H1 (cell line): ENCODE results near the gene LYRM4. TPM values are rescaled to one million over a fixed set of nuclear protein-coding genes. Genes with fewer than 3 reads are reported as not detected.

Experiments
- PHF8 ChIP-seq: fragments of 200-600 bp; sonication (generic); conservative IDR thresholded peaks from 2 replicates; pipeline ENCODE4 v1.7.1; 2012; ENCODE audit warnings: low read depth, mild to moderate bottlenecking, inconsistent platforms, low read length, moderate library complexity
- POLR2AphosphoS5 ChIP-seq: IDR thresholded peaks from 2 replicates; pipeline ENCODE4 v1.6.1; 2011; ENCODE audit warnings: low read depth, low read length
- SIRT6 ChIP-seq: IDR thresholded peaks from one replicate; pipeline ENCODE4 v1.7.1; 2012; ENCODE audit warnings: low read length, inconsistent platforms
- polyA plus RNA-seq, 7 experiments: library from polyadenylated mRNA; depleted of rRNA in 3 of 7; stranded (reverse) in 5 of 7; unstranded in 2 of 7; fragments of >200 nt in 5 of 7; fragments of 200-250 nt in 2 of 7; gene quantifications; 1 replicate in 5 of 7; 2 replicates in 1 of 7; 4 replicates in 1 of 7; pipeline versions ENCODE4 v1.2.1 to v1.2.3, GENCODE V29; 2011 to 2013; ENCODE audit warnings: missing spikeins in 2 of 7, mixed read lengths in 2 of 7
- total RNA-seq: library from RNA; stranded (reverse); fragmentation: NEBNext Ultra II Directional; extraction: Animal tissue kit (Norgen Biotek cat#: 25700); gene quantifications from 2 replicates; pipeline ENCODE4 v1.2.1, GENCODE V29; 2021
- TF ChIP-seq, protein P1 (sequence below): fragments of 300-600 bp; sonication (generic); IDR thresholded peaks from 2 replicates; pipeline ENCODE4 v1.7.1; 2012; ENCODE audit warnings: low read length, moderate library complexity, mild to moderate bottlenecking, inconsistent platforms; ENCODE audit not compliant: insufficient replicate concordance

LYRM4 gene
- total and polyA plus RNA-seq, 2 of the 8 experiments (the other 6 are each of a cell fraction or from before 2014, with no cell fraction given): 56.6 to 62.8 TPM

- TF ChIP-seq, protein P1, sequence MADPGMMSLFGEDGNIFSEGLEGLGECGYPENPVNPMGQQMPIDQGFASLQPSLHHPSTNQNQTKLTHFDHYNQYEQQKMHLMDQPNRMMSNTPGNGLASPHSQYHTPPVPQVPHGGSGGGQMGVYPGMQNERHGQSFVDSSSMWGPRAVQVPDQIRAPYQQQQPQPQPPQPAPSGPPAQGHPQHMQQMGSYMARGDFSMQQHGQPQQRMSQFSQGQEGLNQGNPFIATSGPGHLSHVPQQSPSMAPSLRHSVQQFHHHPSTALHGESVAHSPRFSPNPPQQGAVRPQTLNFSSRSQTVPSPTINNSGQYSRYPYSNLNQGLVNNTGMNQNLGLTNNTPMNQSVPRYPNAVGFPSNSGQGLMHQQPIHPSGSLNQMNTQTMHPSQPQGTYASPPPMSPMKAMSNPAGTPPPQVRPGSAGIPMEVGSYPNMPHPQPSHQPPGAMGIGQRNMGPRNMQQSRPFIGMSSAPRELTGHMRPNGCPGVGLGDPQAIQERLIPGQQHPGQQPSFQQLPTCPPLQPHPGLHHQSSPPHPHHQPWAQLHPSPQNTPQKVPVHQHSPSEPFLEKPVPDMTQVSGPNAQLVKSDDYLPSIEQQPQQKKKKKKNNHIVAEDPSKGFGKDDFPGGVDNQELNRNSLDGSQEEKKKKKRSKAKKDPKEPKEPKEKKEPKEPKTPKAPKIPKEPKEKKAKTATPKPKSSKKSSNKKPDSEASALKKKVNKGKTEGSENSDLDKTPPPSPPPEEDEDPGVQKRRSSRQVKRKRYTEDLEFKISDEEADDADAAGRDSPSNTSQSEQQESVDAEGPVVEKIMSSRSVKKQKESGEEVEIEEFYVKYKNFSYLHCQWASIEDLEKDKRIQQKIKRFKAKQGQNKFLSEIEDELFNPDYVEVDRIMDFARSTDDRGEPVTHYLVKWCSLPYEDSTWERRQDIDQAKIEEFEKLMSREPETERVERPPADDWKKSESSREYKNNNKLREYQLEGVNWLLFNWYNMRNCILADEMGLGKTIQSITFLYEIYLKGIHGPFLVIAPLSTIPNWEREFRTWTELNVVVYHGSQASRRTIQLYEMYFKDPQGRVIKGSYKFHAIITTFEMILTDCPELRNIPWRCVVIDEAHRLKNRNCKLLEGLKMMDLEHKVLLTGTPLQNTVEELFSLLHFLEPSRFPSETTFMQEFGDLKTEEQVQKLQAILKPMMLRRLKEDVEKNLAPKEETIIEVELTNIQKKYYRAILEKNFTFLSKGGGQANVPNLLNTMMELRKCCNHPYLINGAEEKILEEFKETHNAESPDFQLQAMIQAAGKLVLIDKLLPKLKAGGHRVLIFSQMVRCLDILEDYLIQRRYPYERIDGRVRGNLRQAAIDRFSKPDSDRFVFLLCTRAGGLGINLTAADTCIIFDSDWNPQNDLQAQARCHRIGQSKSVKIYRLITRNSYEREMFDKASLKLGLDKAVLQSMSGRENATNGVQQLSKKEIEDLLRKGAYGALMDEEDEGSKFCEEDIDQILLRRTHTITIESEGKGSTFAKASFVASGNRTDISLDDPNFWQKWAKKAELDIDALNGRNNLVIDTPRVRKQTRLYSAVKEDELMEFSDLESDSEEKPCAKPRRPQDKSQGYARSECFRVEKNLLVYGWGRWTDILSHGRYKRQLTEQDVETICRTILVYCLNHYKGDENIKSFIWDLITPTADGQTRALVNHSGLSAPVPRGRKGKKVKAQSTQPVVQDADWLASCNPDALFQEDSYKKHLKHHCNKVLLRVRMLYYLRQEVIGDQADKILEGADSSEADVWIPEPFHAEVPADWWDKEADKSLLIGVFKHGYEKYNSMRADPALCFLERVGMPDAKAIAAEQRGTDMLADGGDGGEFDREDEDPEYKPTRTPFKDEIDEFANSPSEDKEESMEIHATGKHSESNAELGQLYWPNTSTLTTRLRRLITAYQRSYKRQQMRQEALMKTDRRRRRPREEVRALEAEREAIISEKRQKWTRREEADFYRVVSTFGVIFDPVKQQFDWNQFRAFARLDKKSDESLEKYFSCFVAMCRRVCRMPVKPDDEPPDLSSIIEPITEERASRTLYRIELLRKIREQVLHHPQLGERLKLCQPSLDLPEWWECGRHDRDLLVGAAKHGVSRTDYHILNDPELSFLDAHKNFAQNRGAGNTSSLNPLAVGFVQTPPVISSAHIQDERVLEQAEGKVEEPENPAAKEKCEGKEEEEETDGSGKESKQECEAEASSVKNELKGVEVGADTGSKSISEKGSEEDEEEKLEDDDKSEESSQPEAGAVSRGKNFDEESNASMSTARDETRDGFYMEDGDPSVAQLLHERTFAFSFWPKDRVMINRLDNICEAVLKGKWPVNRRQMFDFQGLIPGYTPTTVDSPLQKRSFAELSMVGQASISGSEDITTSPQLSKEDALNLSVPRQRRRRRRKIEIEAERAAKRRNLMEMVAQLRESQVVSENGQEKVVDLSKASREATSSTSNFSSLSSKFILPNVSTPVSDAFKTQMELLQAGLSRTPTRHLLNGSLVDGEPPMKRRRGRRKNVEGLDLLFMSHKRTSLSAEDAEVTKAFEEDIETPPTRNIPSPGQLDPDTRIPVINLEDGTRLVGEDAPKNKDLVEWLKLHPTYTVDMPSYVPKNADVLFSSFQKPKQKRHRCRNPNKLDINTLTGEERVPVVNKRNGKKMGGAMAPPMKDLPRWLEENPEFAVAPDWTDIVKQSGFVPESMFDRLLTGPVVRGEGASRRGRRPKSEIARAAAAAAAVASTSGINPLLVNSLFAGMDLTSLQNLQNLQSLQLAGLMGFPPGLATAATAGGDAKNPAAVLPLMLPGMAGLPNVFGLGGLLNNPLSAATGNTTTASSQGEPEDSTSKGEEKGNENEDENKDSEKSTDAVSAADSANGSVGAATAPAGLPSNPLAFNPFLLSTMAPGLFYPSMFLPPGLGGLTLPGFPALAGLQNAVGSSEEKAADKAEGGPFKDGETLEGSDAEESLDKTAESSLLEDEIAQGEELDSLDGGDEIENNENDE: no peak
- TF ChIP-seq SIRT6: no peak
- no peak for TF ChIP-seq POLR2AphosphoS5
- no peak for TF ChIP-seq PHF8
- TF ChIP-seq, all 59 proteins: peak for 0
These were observed 17.7 kb downstream of the LYRM4 start (continued) for GRCh38 chr6:5243069-5243468.
